ENCODE measurements around the gene TMEM121. TPM values are rescaled to one million over a fixed set of nuclear protein-coding genes. Genes with fewer than 3 reads are reported as not detected.
A peak's percentile ranks its signal among the peaks of the same experiment; 100 is the strongest.

Gene TMEM121
- total and polyA plus RNA-seq, 7 experiments from 2014 or later, result 0.83 to 5.7 (median 3.7) TPM

GRCh38 chr14:105501504-105502291 is 24.7 kb upstream of the TMEM121 start:
- CTCF ChIA-PET, result no interaction called here

GRCh38 chr14:105502446-105503295 is 23.7 kb upstream of the TMEM121 start:
- Mint-ChIP-seq H3K4me1 (peaks cover 0 to 2% (median under 1%) of the 10 kb centered on the region in 7 donors), H3K27me3 (peaks cover 2 to 12% (median 2%) of the 10 kb centered on the region in 5 donors), H3K27ac (peak overlapping the region in 3 of 9 donors; percentile 42 to 72 (median 60)), H3K4me3 (no peak overlapping the region), H3K36me3 (no peaks in the 10 kb centered on the region), H3K9me3 (peaks cover 0 to 2% (median 0%) of the 10 kb centered on the region in 11 donors)
- ATAC-seq (no peak), DNase-seq (no peak)
- H3K27me3 ChIP-seq (ENCODE audit: control insufficient read depth in 2 of 2, insufficient read depth in 2 of 2, low read length in 2 of 2), result no peaks in the 10 kb centered on the region
- ChIA-PET POLR2A (no interaction called here), CTCF (no interaction called here)
- H3K9me3 ChIP-seq (ENCODE audit: control insufficient read depth in 2 of 3, low read length in 3 of 3), result no peaks in the 10 kb centered on the region
- intact Hi-C loops (cut with micrococcal nuclease), result no loop called here
- no peak overlapping the region for H3K27ac ChIP-seq (ENCODE audit: low read depth, low read length)
- no peaks in the 10 kb centered on the region for H3K4me1 ChIP-seq (ENCODE audit: control insufficient read depth in 2 of 2, insufficient read depth in 2 of 2, low read length in 2 of 2)
- no peak overlapping the region for H3K4me3 ChIP-seq (ENCODE audit: low read length)
- H3K36me3 ChIP-seq (ENCODE audit: control insufficient read depth in 2 of 3, insufficient read depth in 3 of 3, low read length in 3 of 3), result no peaks in the 10 kb centered on the region

More at GRCh38 chr14:105501504-105502291, 24.7 kb upstream of the TMEM121 start:
- Histone ChIP-seq H3K36me3 (ENCODE audit: control insufficient read depth in 2 of 3, insufficient read depth in 3 of 3, low read length in 3 of 3) (no peaks in the 10 kb centered on the region), H3K4me1 (ENCODE audit: control insufficient read depth in 2 of 2, insufficient read depth in 2 of 2, low read length in 2 of 2) (no peaks in the 10 kb centered on the region), H3K4me3 (ENCODE audit: low read length) (no peak overlapping the region), H3K27ac (ENCODE audit: low read depth, low read length) (no peak overlapping the region), H3K27me3 (ENCODE audit: control insufficient read depth in 2 of 2, insufficient read depth in 2 of 2, low read length in 2 of 2) (no peaks in the 10 kb centered on the region), H3K9me3 (ENCODE audit: control insufficient read depth in 2 of 3, low read length in 3 of 3) (no peaks in the 10 kb centered on the region)
- POLR2A ChIA-PET, result interaction anchor here (0.6 kb wide), 1 partner anchor 529 kb away, joined by 3 read pairs; no protein-coding TSS in a partner anchor
- intact Hi-C loops (cut with micrococcal nuclease), result no loop called here
- H3K4me1 Mint-ChIP-seq, result peaks cover 0 to 2% (median 0%) of the 10 kb centered on the region in 7 donors
- H3K9me3 Mint-ChIP-seq, result peaks cover 0 to 2% (median 0%) of the 10 kb centered on the region in 11 donors
- DNase-seq (no peak), ATAC-seq (no peak)
- H3K27me3 Mint-ChIP-seq, result peaks cover 0 to 4% (median 0%) of the 10 kb centered on the region in 5 donors
- no peak overlapping the region for H3K4me3 Mint-ChIP-seq
- no peak overlapping the region for H3K27ac Mint-ChIP-seq
- H3K36me3 Mint-ChIP-seq, result no peaks in the 10 kb centered on the region

GRCh38 chr14:105503296-105503640 is 23.1 kb upstream of the TMEM121 start:
- Histone ChIP-seq H3K36me3 (ENCODE audit: control insufficient read depth in 2 of 3, insufficient read depth in 3 of 3, low read length in 3 of 3) (no peaks in the 10 kb centered on the region), H3K4me1 (ENCODE audit: control insufficient read depth in 2 of 2, insufficient read depth in 2 of 2, low read length in 2 of 2) (no peaks in the 10 kb centered on the region), H3K9me3 (ENCODE audit: control insufficient read depth in 2 of 3, low read length in 3 of 3) (no peaks in the 10 kb centered on the region), H3K4me3 (ENCODE audit: low read length) (no peak overlapping the region), H3K27me3 (ENCODE audit: control insufficient read depth in 2 of 2, insufficient read depth in 2 of 2, low read length in 2 of 2) (no peaks in the 10 kb centered on the region), H3K27ac (ENCODE audit: low read depth, low read length) (no peak overlapping the region)
- Mint-ChIP-seq H3K4me1 (peaks cover 0 to 7% (median 5%) of the 10 kb centered on the region in 7 donors), H3K27ac (peak overlapping the region in 1 of 9 donors; percentile 69), H3K27me3 (peaks cover 6 to 17% (median 7%) of the 10 kb centered on the region in 5 donors), H3K4me3 (no peak overlapping the region), H3K9me3 (peaks cover 0 to 2% (median 0%) of the 10 kb centered on the region in 11 donors), H3K36me3 (no peaks in the 10 kb centered on the region)
- ATAC-seq, result no peak
- POLR2A ChIA-PET, result no interaction called here
- intact Hi-C loops (cut with micrococcal nuclease), result no loop called here
- DNase-seq, result no peak
- CTCF ChIA-PET, result no interaction called here

- ATAC-seq, result no peak
- peaks cover 11 to 23% (median 12%) of the 10 kb centered on the region in 5 donors for H3K27me3 Mint-ChIP-seq
- peaks cover 0 to 8% (median 5%) of the 10 kb centered on the region in 7 donors for H3K4me1 Mint-ChIP-seq
- ChIA-PET POLR2A (no interaction called here), CTCF (no interaction called here)
- no peaks in the 10 kb centered on the region for H3K4me1 ChIP-seq (ENCODE audit: control insufficient read depth in 2 of 2, insufficient read depth in 2 of 2, low read length in 2 of 2)
- intact Hi-C loops (cut with micrococcal nuclease), result no loop called here
- no peak overlapping the region for H3K4me3 ChIP-seq (ENCODE audit: low read length)
- no peaks in the 10 kb centered on the region for H3K9me3 ChIP-seq (ENCODE audit: control insufficient read depth in 2 of 3, low read length in 3 of 3)
- H3K9me3 Mint-ChIP-seq, result peaks cover 0 to 2% (median 0%) of the 10 kb centered on the region in 11 donors
- H3K36me3 ChIP-seq (ENCODE audit: control insufficient read depth in 2 of 3, insufficient read depth in 3 of 3, low read length in 3 of 3), result no peaks in the 10 kb centered on the region
- no peak for DNase-seq
- no peak overlapping the region for H3K27ac Mint-ChIP-seq
- no peaks in the 10 kb centered on the region for H3K36me3 Mint-ChIP-seq
- H3K27me3 ChIP-seq (ENCODE audit: control insufficient read depth in 2 of 2, insufficient read depth in 2 of 2, low read length in 2 of 2), result no peaks in the 10 kb centered on the region
- H3K27ac ChIP-seq (ENCODE audit: low read depth, low read length), result no peak overlapping the region
- H3K4me3 Mint-ChIP-seq, result no peak overlapping the region
Measured at GRCh38 chr14:105503935-105504692, 22.3 kb upstream of the TMEM121 start.

- DNase-seq (no peak), ATAC-seq (no peak)
- H3K27ac Mint-ChIP-seq, result no peak overlapping the region
- Histone ChIP-seq H3K4me1 (ENCODE audit: control insufficient read depth in 2 of 2, insufficient read depth in 2 of 2, low read length in 2 of 2) (no peaks in the 10 kb centered on the region), H3K27me3 (ENCODE audit: control insufficient read depth in 2 of 2, insufficient read depth in 2 of 2, low read length in 2 of 2) (no peaks in the 10 kb centered on the region), H3K4me3 (ENCODE audit: low read length) (no peak overlapping the region), H3K36me3 (ENCODE audit: control insufficient read depth in 2 of 3, insufficient read depth in 3 of 3, low read length in 3 of 3) (no peaks in the 10 kb centered on the region), H3K27ac (ENCODE audit: low read depth, low read length) (no peak overlapping the region), H3K9me3 (ENCODE audit: control insufficient read depth in 2 of 3, low read length in 3 of 3) (no peaks in the 10 kb centered on the region)
- H3K36me3 Mint-ChIP-seq, result no peaks in the 10 kb centered on the region
- H3K27me3 Mint-ChIP-seq, result peaks cover 11 to 23% (median 12%) of the 10 kb centered on the region in 5 donors
- H3K4me3 Mint-ChIP-seq, result no peak overlapping the region
- ChIA-PET CTCF (no interaction called here), POLR2A (interaction anchor here (0.6 kb wide), 1 partner anchor 35 kb away, joined by 3 read pairs; no protein-coding TSS in a partner anchor)
- peaks cover 0 to 2% (median 0%) of the 10 kb centered on the region in 11 donors for H3K9me3 Mint-ChIP-seq
- intact Hi-C loops (cut with micrococcal nuclease), result no loop called here
- peaks cover 0 to 8% (median 5%) of the 10 kb centered on the region in 7 donors for H3K4me1 Mint-ChIP-seq
Measured at GRCh38 chr14:105505101-105505500, 21.3 kb upstream of the TMEM121 start.

GRCh38 chr14:105507247-105507646 is 19.1 kb upstream of the TMEM121 start:
- Mint-ChIP-seq H3K27ac (no peak overlapping the region), H3K9me3 (peaks cover 0 to 2% (median 0%) of the 10 kb centered on the region in 11 donors), H3K4me3 (no peak overlapping the region), H3K36me3 (no peaks in the 10 kb centered on the region), H3K4me1 (peaks cover 0 to 8% (median 5%) of the 10 kb centered on the region in 7 donors), H3K27me3 (peaks cover 14 to 33% (median 18%) of the 10 kb centered on the region in 5 donors)
- Histone ChIP-seq H3K27ac (ENCODE audit: low read depth, low read length) (no peak overlapping the region), H3K27me3 (ENCODE audit: control insufficient read depth in 2 of 2, insufficient read depth in 2 of 2, low read length in 2 of 2) (no peaks in the 10 kb centered on the region), H3K4me1 (ENCODE audit: control insufficient read depth in 2 of 2, insufficient read depth in 2 of 2, low read length in 2 of 2) (no peaks in the 10 kb centered on the region), H3K4me3 (ENCODE audit: low read length) (no peak overlapping the region), H3K9me3 (ENCODE audit: control insufficient read depth in 2 of 3, low read length in 3 of 3) (no peaks in the 10 kb centered on the region), H3K36me3 (ENCODE audit: control insufficient read depth in 2 of 3, insufficient read depth in 3 of 3, low read length in 3 of 3) (no peaks in the 10 kb centered on the region)
- ChIA-PET POLR2A (no interaction called here), CTCF (no interaction called here)
- intact Hi-C loops (cut with micrococcal nuclease), result no loop called here
- DNase-seq (no peak), ATAC-seq (no peak)

Measured in naive thymus-derived CD4-positive, alpha-beta T cell (primary cell).